Glutamatergic neuron (in vitro differentiated cells): Measurements from ENCODE around the gene E4F1. TPM values are rescaled to one million over a fixed set of nuclear protein-coding genes. Genes with fewer than 3 reads are reported as not detected.

Experiments
- DNase-seq: peaks from one replicate; pipeline ENCODE4 v3.0.0; 2022
- H3K27ac Mint-ChIP-seq: one replicate; pipeline ENCODE4 v1.8.0; 2020; ENCODE audit warnings: mild to moderate bottlenecking, mixed read lengths, inconsistent platforms; ENCODE audit not compliant: unreplicated experiment
- H3K27me3 Mint-ChIP-seq: one replicate; pipeline ENCODE4 v1.8.0; 2020; ENCODE audit warnings: mild to moderate bottlenecking, moderate library complexity, mixed read lengths, inconsistent platforms; ENCODE audit not compliant: unreplicated experiment
- H3K36me3 Mint-ChIP-seq: one replicate; pipeline ENCODE4 v1.8.0; 2020; ENCODE audit warnings: mild to moderate bottlenecking, mixed read lengths, inconsistent platforms; ENCODE audit not compliant: unreplicated experiment
- H3K4me1 Mint-ChIP-seq: one replicate; pipeline ENCODE4 v1.8.0; 2020; ENCODE audit warnings: mild to moderate bottlenecking, low read depth, mixed read lengths, inconsistent platforms; ENCODE audit not compliant: unreplicated experiment
- H3K4me3 Mint-ChIP-seq: one replicate; pipeline ENCODE4 v1.8.0; 2020; ENCODE audit warnings: mild to moderate bottlenecking, mixed read lengths, inconsistent platforms; ENCODE audit not compliant: unreplicated experiment
- H3K9me3 Mint-ChIP-seq: one replicate; pipeline ENCODE4 v1.8.0; 2020; ENCODE audit warnings: mild to moderate bottlenecking, moderate library complexity, mixed read lengths, inconsistent platforms; ENCODE audit not compliant: unreplicated experiment
- CTCF ChIP-seq: fragments of 200-600 bp; sonication (generic); IDR thresholded peaks from one replicate; pipeline ENCODE4 v1.5.0; 2021; ENCODE audit not compliant: partially characterized antibody, unreplicated experiment
- total RNA-seq: library from RNA; stranded (reverse); fragmentation: NEBNext Ultra II Directional; extraction: Animal tissue kit (Norgen Biotek cat#: 25700); gene quantifications from one replicate; pipeline ENCODE4 v1.2.1, GENCODE V29; 2021; ENCODE audit not compliant: unreplicated experiment

Gene E4F1
- total RNA-seq, 1 donor from 2014 or later: 53.4 TPM

DNA sequence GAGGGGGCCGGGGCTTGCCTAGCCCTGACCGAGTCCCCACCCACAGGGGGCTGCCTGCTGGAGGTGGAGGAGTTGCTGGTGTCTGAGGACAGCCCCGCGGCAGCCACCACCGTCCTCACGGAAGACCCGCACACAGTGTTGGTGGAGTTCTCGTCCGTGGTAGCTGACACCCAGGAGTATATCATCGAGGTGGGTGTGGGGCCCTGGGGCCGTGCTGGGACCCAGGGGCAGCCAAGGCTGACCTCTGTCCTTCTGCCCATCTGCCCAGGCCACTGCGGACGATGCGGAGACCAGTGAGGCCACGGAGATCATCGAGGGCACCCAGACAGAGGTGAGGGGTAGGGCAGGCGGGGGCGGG is 11.4 kb downstream of the E4F1 start:
- H3K36me3 Mint-ChIP-seq: no peaks in the 10 kb centered on the region
- DNase-seq: no peak
- peaks cover 4% of the 10 kb centered on the region for H3K9me3 Mint-ChIP-seq
- no peaks in the 10 kb centered on the region for H3K4me1 Mint-ChIP-seq
- no peak overlapping the region for H3K27ac Mint-ChIP-seq
- TF ChIP-seq CTCF: no peak
- H3K4me3 Mint-ChIP-seq: no peak overlapping the region
- H3K27me3 Mint-ChIP-seq: peaks cover 7% of the 10 kb centered on the region

DNA sequence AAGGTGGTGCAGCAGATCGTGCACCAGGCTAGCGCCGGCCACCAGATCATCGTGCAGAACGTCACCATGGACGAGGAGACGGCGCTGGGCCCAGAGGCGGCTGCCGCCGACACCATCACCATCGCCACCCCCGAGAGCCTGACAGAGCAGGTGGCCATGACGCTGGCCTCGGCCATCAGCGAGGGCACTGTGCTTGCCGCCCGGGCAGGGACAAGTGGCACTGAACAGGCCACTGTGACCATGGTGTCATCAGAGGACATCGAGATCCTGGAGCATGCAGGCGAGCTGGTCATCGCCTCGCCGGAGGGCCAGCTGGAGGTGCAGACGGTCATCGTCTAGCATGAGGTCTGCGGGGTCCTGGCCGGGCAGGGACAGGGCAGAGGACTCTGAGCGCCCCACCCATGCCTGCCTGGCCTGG is 11.9 kb downstream of the E4F1 start:
- no peaks in the 10 kb centered on the region for H3K36me3 Mint-ChIP-seq
- no peak overlapping the region for H3K4me3 Mint-ChIP-seq
- H3K27ac Mint-ChIP-seq: no peak overlapping the region
- no peak for DNase-seq
- H3K4me1 Mint-ChIP-seq: no peaks in the 10 kb centered on the region
- no peak for TF ChIP-seq CTCF
- peaks cover 4% of the 10 kb centered on the region for H3K27me3 Mint-ChIP-seq
- peaks cover 4% of the 10 kb centered on the region for H3K9me3 Mint-ChIP-seq

- no peak overlapping the region for H3K27ac Mint-ChIP-seq
- DNase-seq: no peak
- no peaks in the 10 kb centered on the region for H3K36me3 Mint-ChIP-seq
- H3K4me3 Mint-ChIP-seq: peak overlapping the region; percentile 30
- peaks cover 4% of the 10 kb centered on the region for H3K9me3 Mint-ChIP-seq
- TF ChIP-seq CTCF: no peak
- peaks cover 4% of the 10 kb centered on the region for H3K27me3 Mint-ChIP-seq
- H3K4me1 Mint-ChIP-seq: no peaks in the 10 kb centered on the region
Measured at GRCh38 chr16:2235695-2236336, 12.4 kb downstream of the E4F1 start.

GRCh38 chr16:2236337-2237101 is 13.1 kb downstream of the E4F1 start, which contains the start of gene DNASE1L2:
TSS of gene DNASE1L2 (plus strand) at chr16:2236444. CDS start at chr16:2236817, 373 bp downstream.
- Mint-ChIP-seq H3K4me1 (no peaks in the 10 kb centered on the region), H3K27me3 (peaks cover 4% of the 10 kb centered on the region), H3K36me3 (no peaks in the 10 kb centered on the region), H3K9me3 (peaks cover 4% of the 10 kb centered on the region), H3K27ac (no peak within 1 kb of the TSS), H3K4me3 (peak within 1 kb of the TSS; percentile 30)
- TF ChIP-seq CTCF: no peak
- DNase-seq: peak; percentile 67

DNA sequence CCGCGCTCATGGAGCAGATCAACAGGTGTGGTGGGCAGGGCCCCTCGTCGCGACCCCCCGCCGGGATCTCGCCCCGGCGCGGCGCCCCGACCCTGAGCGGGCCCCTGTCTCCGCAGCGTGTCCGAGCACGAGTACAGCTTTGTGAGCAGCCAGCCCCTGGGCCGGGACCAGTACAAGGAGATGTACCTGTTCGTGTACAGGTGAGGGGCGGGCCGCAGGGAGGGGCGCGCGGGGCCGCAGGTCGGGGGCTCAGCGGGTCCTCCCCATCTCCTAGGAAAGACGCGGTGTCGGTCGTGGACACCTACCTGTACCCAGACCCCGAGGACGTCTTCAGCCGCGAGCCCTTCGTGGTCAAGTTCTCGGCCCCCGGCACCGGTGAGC is 13.7 kb downstream of the E4F1 start:
- H3K36me3 Mint-ChIP-seq: no peaks in the 10 kb centered on the region
- no peak for DNase-seq
- peaks cover 4% of the 10 kb centered on the region for H3K27me3 Mint-ChIP-seq
- no peak for TF ChIP-seq CTCF
- H3K27ac Mint-ChIP-seq: no peak overlapping the region
- H3K4me1 Mint-ChIP-seq: no peaks in the 10 kb centered on the region
- H3K9me3 Mint-ChIP-seq: peaks cover 5% of the 10 kb centered on the region
- no peak overlapping the region for H3K4me3 Mint-ChIP-seq
